Activated naive CD8-positive, alpha-beta T cell treated with anti-CD3 and anti-CD28 coated beads, Interleukin-2, amount 50 U/mL, for 24 hours (primary cell): Measurements from ENCODE around the gene MBD5.

Source experiments
- ATAC-seq: fragments of 150-1000 bp; cut with Tn5 transposase; one replicate; pipeline ENCODE4 v1.10.0; 2021
- DNase-seq: peaks from one replicate; pipeline ENCODE4 v3.0.0; 2021
- H3K27ac Mint-ChIP-seq: one replicate; pipeline ENCODE4 v1.8.0; 2021; ENCODE audit warnings: mild to moderate bottlenecking, mixed read lengths
- H3K27me3 Mint-ChIP-seq: one replicate; pipeline ENCODE4 v1.8.0; 2021; ENCODE audit warnings: mixed read lengths
- H3K36me3 Mint-ChIP-seq: one replicate; pipeline ENCODE4 v1.8.0; 2021; ENCODE audit warnings: low read depth, mixed read lengths
- H3K4me1 Mint-ChIP-seq: one replicate; pipeline ENCODE4 v1.8.0; 2021; ENCODE audit warnings: mixed read lengths
- H3K4me3 Mint-ChIP-seq: one replicate; pipeline ENCODE4 v1.8.0; 2021; ENCODE audit warnings: mild to moderate bottlenecking, moderate library complexity, mixed read lengths
- H3K9me3 Mint-ChIP-seq: one replicate; pipeline ENCODE4 v1.8.0; 2021; ENCODE audit warnings: mixed read lengths

Gene MBD5

DNA sequence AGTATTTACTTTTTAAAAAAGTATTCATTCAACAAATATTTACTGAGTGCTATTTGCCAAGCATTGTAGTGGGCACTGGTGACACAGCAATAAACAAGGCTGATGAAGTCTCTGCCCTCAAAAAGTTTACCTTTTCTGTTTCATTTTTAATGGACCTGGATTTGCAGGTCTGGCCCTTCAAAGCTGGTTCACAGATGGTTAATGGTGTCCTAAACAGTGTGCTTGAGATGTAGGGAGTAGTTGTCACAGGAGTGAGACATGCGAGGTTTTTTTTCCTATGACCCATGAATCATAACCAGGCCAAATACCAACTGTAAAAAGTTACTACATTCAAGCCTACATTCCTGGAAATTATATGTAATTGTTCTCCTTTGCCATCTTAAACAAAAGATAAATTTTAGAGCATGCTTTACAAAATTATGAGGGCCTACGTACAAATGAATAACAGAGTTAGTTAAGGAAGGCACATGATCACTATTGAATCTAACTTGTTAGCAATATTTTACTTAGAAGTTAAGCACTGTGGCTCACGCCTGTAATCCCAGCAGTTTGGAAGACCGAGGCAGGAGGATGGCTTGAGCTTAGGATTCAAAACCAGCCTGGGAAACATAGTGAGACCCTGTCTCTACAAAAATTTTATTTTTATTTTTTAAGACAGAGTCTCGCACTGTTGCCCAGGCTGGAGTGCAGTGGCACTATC, 223.9 kb downstream of the MBD5 start:
- ATAC-seq (peak; percentile 71), DNase-seq (no peak)
- Mint-ChIP-seq H3K9me3 (peaks cover 14% of the 10 kb centered on the region), H3K36me3 (peaks cover 17% of the 10 kb centered on the region), H3K4me1 (peaks cover 4% of the 10 kb centered on the region), H3K4me3 (no peak overlapping the region), H3K27ac (no peak overlapping the region), H3K27me3 (no peaks in the 10 kb centered on the region)

GRCh38 chr2:148251993-148252392, 231.1 kb downstream of the MBD5 start:
- Mint-ChIP-seq H3K36me3 (peaks cover 41% of the 10 kb centered on the region), H3K4me1 (no peaks in the 10 kb centered on the region), H3K9me3 (peaks cover 29% of the 10 kb centered on the region), H3K27me3 (no peaks in the 10 kb centered on the region), H3K4me3 (no peak overlapping the region), H3K27ac (no peak overlapping the region)
- ATAC-seq, result no peak
- no peak for DNase-seq

DNA sequence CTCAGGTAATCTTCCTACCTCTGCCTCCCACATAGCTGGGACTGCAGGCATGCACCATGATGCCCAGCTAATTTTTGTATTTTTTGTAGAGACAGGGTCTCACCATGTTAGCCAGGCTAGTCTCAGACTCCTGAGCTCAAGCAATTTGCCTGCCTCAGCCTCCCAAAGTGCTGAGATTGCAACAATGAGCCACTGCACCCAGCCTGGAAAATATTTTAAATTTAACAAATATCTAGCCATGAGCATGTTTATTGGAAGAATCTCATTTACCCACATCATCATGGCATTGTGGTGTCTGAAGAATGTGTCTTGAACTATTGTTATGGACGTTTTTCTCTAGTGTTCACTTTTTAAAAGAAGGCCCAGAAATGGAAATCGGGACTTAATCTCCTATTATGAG, 231.8 kb downstream of the MBD5 start:
- DNase-seq (no peak), ATAC-seq (no peak)
- H3K4me1 Mint-ChIP-seq, result no peaks in the 10 kb centered on the region
- no peak overlapping the region for H3K4me3 Mint-ChIP-seq
- peaks cover 38% of the 10 kb centered on the region for H3K36me3 Mint-ChIP-seq
- H3K27me3 Mint-ChIP-seq, result no peaks in the 10 kb centered on the region
- no peak overlapping the region for H3K27ac Mint-ChIP-seq
- peaks cover 29% of the 10 kb centered on the region for H3K9me3 Mint-ChIP-seq

GRCh38 chr2:148253685-148254084, 232.8 kb downstream of the MBD5 start:
- Mint-ChIP-seq H3K9me3 (peaks cover 29% of the 10 kb centered on the region), H3K27me3 (no peaks in the 10 kb centered on the region), H3K4me1 (no peaks in the 10 kb centered on the region), H3K27ac (no peak overlapping the region), H3K36me3 (peaks cover 47% of the 10 kb centered on the region), H3K4me3 (no peak overlapping the region)
- DNase-seq, result no peak
- no peak for ATAC-seq

DNA sequence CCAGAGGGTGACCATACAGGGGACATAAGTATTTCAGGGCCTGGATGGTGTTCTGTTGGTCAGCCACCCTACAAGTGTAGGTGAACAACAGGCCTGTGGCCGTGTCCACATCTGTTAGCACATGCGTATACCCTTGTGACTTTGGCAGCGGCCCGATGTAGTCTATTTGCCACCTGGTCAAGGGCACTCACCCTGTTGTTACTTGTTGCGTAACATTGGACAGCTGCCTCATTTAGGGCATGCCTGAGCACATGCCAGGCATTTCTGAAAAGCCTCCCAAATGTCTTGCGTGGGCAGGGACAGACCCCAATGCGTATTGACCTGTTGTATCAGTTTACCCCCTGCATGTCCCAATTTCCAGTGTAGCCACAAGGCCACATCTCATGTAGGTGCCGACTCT, 235.0 kb downstream of the MBD5 start:
- DNase-seq, result no peak
- Mint-ChIP-seq H3K36me3 (peaks cover 52% of the 10 kb centered on the region), H3K4me3 (no peak overlapping the region), H3K27ac (no peak overlapping the region), H3K27me3 (no peaks in the 10 kb centered on the region), H3K4me1 (no peaks in the 10 kb centered on the region), H3K9me3 (peaks cover 30% of the 10 kb centered on the region)
- no peak for ATAC-seq

DNA sequence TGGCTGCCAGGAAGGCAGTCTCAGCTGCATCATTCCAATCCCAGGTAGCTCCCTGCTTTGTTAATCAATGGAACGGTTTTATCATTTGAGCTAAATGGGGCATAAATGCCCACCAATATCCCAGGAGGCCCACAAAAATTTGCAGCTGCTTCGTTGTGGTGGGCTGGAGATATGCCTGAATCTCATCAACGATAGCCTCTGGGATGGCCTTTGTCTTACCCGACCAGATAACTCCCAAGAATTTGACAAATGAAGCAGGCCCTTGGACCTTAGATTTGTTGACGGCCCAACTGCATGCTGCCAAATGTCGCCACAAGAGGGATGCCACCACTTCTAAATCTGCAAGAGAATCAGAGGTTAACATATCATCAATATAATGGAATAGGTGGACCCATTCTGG, 236.4 kb downstream of the MBD5 start:
- DNase-seq, result no peak
- Mint-ChIP-seq H3K27ac (no peak overlapping the region), H3K9me3 (peaks cover 24% of the 10 kb centered on the region), H3K4me3 (no peak overlapping the region), H3K4me1 (no peaks in the 10 kb centered on the region), H3K27me3 (no peaks in the 10 kb centered on the region), H3K36me3 (peaks cover 47% of the 10 kb centered on the region)
- ATAC-seq, result no peak

DNA sequence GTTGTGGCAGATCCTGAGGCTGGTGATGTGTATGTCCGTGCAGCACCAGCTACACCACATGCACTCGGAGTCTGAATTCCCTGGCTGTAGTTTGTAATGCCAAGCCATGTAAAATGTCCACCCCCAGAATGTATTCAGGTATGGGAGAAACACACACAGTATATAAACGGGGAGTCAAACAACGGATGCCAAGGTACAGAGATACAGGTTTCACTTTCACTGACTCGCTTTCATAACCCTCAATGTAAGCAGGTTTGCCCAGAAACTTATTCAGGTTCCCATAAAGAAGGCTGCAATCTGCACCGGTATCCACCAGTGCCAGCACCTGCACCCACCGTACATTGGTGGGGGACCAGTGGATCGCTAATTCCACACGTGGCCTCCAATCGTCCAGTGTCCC, 237.2 kb downstream of the MBD5 start:
- no peak for ATAC-seq
- H3K27me3 Mint-ChIP-seq, result no peaks in the 10 kb centered on the region
- H3K4me1 Mint-ChIP-seq, result no peaks in the 10 kb centered on the region
- H3K4me3 Mint-ChIP-seq, result no peak overlapping the region
- peaks cover 19% of the 10 kb centered on the region for H3K9me3 Mint-ChIP-seq
- no peak overlapping the region for H3K27ac Mint-ChIP-seq
- peaks cover 42% of the 10 kb centered on the region for H3K36me3 Mint-ChIP-seq
- DNase-seq, result no peak

DNA sequence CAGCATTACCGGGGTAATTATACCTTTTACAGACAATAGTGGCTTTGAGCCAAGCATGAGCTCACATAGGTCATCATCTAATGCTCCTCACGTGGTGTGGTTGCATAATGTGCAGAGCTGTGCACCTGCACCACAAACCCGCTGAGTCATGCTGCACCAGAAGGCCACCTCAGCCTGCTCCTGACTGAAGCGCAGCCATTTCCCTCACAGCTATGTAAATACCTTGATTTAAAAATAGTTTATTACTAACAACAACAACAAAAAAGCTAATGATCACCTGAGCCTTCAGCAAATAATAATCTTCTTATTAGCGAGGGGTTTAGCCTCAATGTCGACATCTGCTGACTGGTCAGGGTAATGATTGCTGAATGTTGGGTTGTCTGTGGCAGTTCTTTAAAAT, 238.8 kb downstream of the MBD5 start:
- ATAC-seq (no peak), DNase-seq (no peak)
- Mint-ChIP-seq H3K4me3 (no peak overlapping the region), H3K9me3 (peaks cover 10% of the 10 kb centered on the region), H3K27me3 (no peaks in the 10 kb centered on the region), H3K36me3 (peaks cover 28% of the 10 kb centered on the region), H3K4me1 (no peaks in the 10 kb centered on the region), H3K27ac (no peak overlapping the region)

DNA sequence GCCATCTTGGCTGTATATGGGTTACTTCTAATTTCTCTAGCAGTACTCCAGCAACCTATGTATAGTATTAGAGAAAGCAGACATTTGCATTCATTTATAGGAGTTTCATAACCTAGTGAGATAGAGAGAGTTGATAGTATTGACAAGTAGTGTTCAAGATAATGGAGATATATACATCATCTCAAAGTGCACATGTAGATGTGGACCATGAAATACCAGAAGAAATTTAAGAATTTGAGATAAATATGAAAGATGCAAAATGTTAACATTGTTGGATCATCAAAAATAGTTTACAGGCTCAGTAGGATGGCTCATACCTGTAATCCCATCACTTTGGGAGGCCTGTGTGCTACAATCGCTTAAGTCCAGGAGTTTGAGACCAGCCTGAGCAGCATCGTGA, 243.0 kb downstream of the MBD5 start:
- Mint-ChIP-seq H3K9me3 (peaks cover 10% of the 10 kb centered on the region), H3K27ac (no peak overlapping the region), H3K4me1 (no peaks in the 10 kb centered on the region), H3K27me3 (no peaks in the 10 kb centered on the region), H3K4me3 (no peak overlapping the region), H3K36me3 (peaks cover 11% of the 10 kb centered on the region)
- no peak for DNase-seq
- no peak for ATAC-seq

GRCh38 chr2:148273158-148273691, 252.3 kb downstream of the MBD5 start:
- Mint-ChIP-seq H3K4me3 (no peak overlapping the region), H3K9me3 (no peaks in the 10 kb centered on the region), H3K27ac (no peak overlapping the region), H3K27me3 (no peaks in the 10 kb centered on the region), H3K4me1 (no peaks in the 10 kb centered on the region), H3K36me3 (peaks cover 14% of the 10 kb centered on the region)
- ATAC-seq (no peak), DNase-seq (no peak)

DNA sequence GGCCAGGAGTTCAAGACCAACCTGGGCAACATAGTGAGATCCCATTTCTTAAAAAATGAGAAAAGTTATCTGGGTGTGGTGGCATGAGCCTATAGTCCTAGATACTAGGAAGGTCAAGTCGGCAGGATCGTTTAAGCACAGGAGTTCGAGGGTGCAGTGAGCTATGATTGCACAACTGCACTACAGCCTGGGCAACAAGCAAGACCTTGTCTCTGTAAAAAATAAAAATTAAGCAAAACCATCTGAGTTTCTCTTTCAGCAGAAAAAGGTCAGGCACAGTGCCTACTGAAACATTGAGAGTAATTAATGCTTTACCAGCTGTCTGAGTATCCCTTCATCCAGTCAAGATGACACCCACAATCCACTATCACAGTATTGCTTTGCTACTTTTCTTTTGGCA, 258.3 kb downstream of the MBD5 start:
- no peak overlapping the region for H3K27ac Mint-ChIP-seq

GRCh38 chr2:148282201-148282600, 261.3 kb downstream of the MBD5 start:
- Mint-ChIP-seq H3K4me1 (no peaks in the 10 kb centered on the region), H3K9me3 (no peaks in the 10 kb centered on the region), H3K27me3 (no peaks in the 10 kb centered on the region), H3K4me3 (no peak overlapping the region), H3K36me3 (peaks cover 5% of the 10 kb centered on the region), H3K27ac (no peak overlapping the region)
- no peak for ATAC-seq
- DNase-seq, result no peak

More for the DNA sequence above, 258.3 kb downstream of the MBD5 start:
- DNase-seq (no peak), ATAC-seq (no peak)
- H3K36me3 Mint-ChIP-seq, result peaks cover 7% of the 10 kb centered on the region
- no peaks in the 10 kb centered on the region for H3K27me3 Mint-ChIP-seq
- H3K9me3 Mint-ChIP-seq, result no peaks in the 10 kb centered on the region
- H3K4me1 Mint-ChIP-seq, result no peaks in the 10 kb centered on the region
- no peak overlapping the region for H3K4me3 Mint-ChIP-seq

GRCh38 chr2:148292431-148292830, 271.5 kb downstream of the MBD5 start:
- peaks cover 12% of the 10 kb centered on the region for H3K36me3 Mint-ChIP-seq
- H3K27ac Mint-ChIP-seq, result no peak overlapping the region
- DNase-seq, result no peak
- H3K4me3 Mint-ChIP-seq, result no peak overlapping the region
- H3K9me3 Mint-ChIP-seq, result peaks cover 5% of the 10 kb centered on the region
- H3K27me3 Mint-ChIP-seq, result no peaks in the 10 kb centered on the region
- ATAC-seq, result no peak
- H3K4me1 Mint-ChIP-seq, result no peaks in the 10 kb centered on the region

GRCh38 chr2:148298196-148298595, 277.3 kb downstream of the MBD5 start:
- Mint-ChIP-seq H3K9me3 (peaks cover 5% of the 10 kb centered on the region), H3K27ac (no peak overlapping the region), H3K4me1 (no peaks in the 10 kb centered on the region), H3K36me3 (peaks cover 9% of the 10 kb centered on the region), H3K27me3 (no peaks in the 10 kb centered on the region), H3K4me3 (no peak overlapping the region)
- DNase-seq (no peak), ATAC-seq (no peak)

GRCh38 chr2:148299616-148300015, 278.7 kb downstream of the MBD5 start:
- peaks cover 5% of the 10 kb centered on the region for H3K36me3 Mint-ChIP-seq
- H3K9me3 Mint-ChIP-seq, result no peaks in the 10 kb centered on the region
- no peak overlapping the region for H3K4me3 Mint-ChIP-seq
- H3K27ac Mint-ChIP-seq, result no peak overlapping the region
- no peak for DNase-seq
- H3K4me1 Mint-ChIP-seq, result no peaks in the 10 kb centered on the region
- ATAC-seq, result no peak
- H3K27me3 Mint-ChIP-seq, result no peaks in the 10 kb centered on the region

DNA sequence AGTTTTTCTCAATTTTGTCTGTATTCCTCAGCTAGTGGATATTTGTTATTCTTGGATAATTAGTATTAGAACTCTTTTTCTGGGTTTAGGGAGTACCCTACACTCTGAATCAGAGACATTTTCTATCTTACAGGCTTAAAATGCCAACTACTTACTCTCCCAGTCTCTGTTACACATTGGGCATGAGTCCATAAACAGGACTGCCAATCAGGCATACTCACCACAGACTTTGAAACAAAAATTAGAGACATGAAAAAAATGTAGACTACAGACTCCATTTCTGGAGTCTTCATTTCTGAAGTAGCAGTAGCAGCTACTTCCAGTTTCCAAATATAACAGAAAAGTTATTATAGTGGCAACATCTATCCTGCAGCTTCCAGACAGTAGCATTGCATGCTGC, 279.7 kb downstream of the MBD5 start:
- DNase-seq (no peak), ATAC-seq (no peak)
- Mint-ChIP-seq H3K4me3 (no peak overlapping the region), H3K4me1 (no peaks in the 10 kb centered on the region), H3K9me3 (no peaks in the 10 kb centered on the region), H3K27me3 (no peaks in the 10 kb centered on the region), H3K27ac (no peak overlapping the region), H3K36me3 (peaks cover 5% of the 10 kb centered on the region)
